Neural cell (in vitro differentiated cells): Measurements from ENCODE around the gene RCN1. TPM values are rescaled to one million over a fixed set of nuclear protein-coding genes. Genes with fewer than 3 reads are reported as not detected.

Experiments
- H2AFZ ChIP-seq: fragments of 200-600, 300-800 bp; sonication (generic), shearing (Covaris generic); 2 replicates; pipeline ENCODE4 v1.6.0; 2014; ENCODE audit warnings: low read depth, mild to moderate bottlenecking, antibody characterized with exemption, low read length, moderate library complexity
- H3F3A ChIP-seq: fragments of 200-600 bp; shearing (Covaris generic); 2 replicates; pipeline ENCODE4 v1.6.1; 2016; ENCODE audit warnings: mild to moderate bottlenecking, moderate library complexity, mixed read lengths, antibody characterized with exemption, low read length; ENCODE audit not compliant: insufficient read depth, poor library complexity, severe bottlenecking
- H3K27ac ChIP-seq: fragments of 200-600, 300-800 bp; sonication (generic), shearing (Covaris generic); 2 replicates; pipeline ENCODE4 v1.5.1; 2014; ENCODE audit warnings: mild to moderate bottlenecking, low read length, moderate library complexity
- H3K27me3 ChIP-seq: fragments of 300-800, 200-600 bp; sonication (generic), shearing (Covaris generic); 2 replicates; pipeline ENCODE4 v1.6.0; 2014; ENCODE audit warnings: mild to moderate bottlenecking, low read depth, low read length, moderate library complexity; ENCODE audit not compliant: insufficient read depth
- H3K36me3 ChIP-seq: fragments of 300-800, 200-600 bp; sonication (generic), shearing (Covaris generic); 2 replicates; pipeline ENCODE4 v1.5.1; 2014; ENCODE audit warnings: mild to moderate bottlenecking, antibody characterized with exemption, low read length, moderate library complexity; ENCODE audit not compliant: insufficient read depth
- H3K4me2 ChIP-seq: fragments of 300-800, 200-600 bp; sonication (generic), shearing (Covaris generic); 2 replicates; pipeline ENCODE4 v1.6.0; 2014; ENCODE audit warnings: mild to moderate bottlenecking, low read length
- H3K4me3 ChIP-seq: fragments of 300-800, 200-600 bp; sonication (generic), shearing (Covaris generic); 2 replicates; pipeline ENCODE4 v1.5.1; 2014; ENCODE audit warnings: mild to moderate bottlenecking, low read length, moderate library complexity
- H3K79me2 ChIP-seq: fragments of 200-600 bp; shearing (Covaris generic); replicated peaks from 2 replicates; pipeline ENCODE4 v1.6.0; 2014; ENCODE audit warnings: mild to moderate bottlenecking, low read length, moderate library complexity; ENCODE audit not compliant: insufficient read depth
- H3K9ac ChIP-seq: fragments of 300-800, 200-600 bp; sonication (generic), shearing (Covaris generic); 2 replicates; pipeline ENCODE4 v1.6.1; 2016; ENCODE audit warnings: mild to moderate bottlenecking, low read length, mixed read lengths
- H3K9me2 ChIP-seq: fragments of 200-600 bp; shearing (Covaris generic); 2 replicates; pipeline ENCODE4 v1.6.1; 2016; ENCODE audit warnings: mild to moderate bottlenecking, low read length, mixed read lengths; ENCODE audit not compliant: insufficient read depth
- H3K9me3 ChIP-seq: fragments of 200-600, 300-800 bp; sonication (generic), shearing (Covaris generic); 2 replicates; pipeline ENCODE4 v1.6.1; 2016; ENCODE audit warnings: mild to moderate bottlenecking, mixed run types, low read length, moderate library complexity, mixed read lengths
- H4K20me1 ChIP-seq: fragments of 200-600 bp; shearing (Covaris generic); 2 replicates; pipeline ENCODE4 v1.6.1; 2016; ENCODE audit warnings: mild to moderate bottlenecking, mixed run types; ENCODE audit not compliant: insufficient read depth
- EP300 ChIP-seq: fragments of 450-650 bp; conservative IDR thresholded peaks from 2 replicates; pipeline ENCODE4 v1.6.1; 2014; ENCODE audit warnings: antibody characterized with exemption, mild to moderate bottlenecking, moderate library complexity; ENCODE audit not compliant: poor library complexity, severe bottlenecking
- MXI1 ChIP-seq: fragments of 450-650 bp; conservative IDR thresholded peaks from 2 replicates; pipeline ENCODE4 v1.6.1; 2014; ENCODE audit warnings: antibody characterized with exemption, mild to moderate bottlenecking; ENCODE audit not compliant: poor library complexity, severe bottlenecking
- RAD21 ChIP-seq: fragments of 450-650 bp; conservative IDR thresholded peaks from 2 replicates; pipeline ENCODE4 v1.6.1; 2014; ENCODE audit warnings: antibody characterized with exemption, mild to moderate bottlenecking, moderate library complexity
- SMC3 ChIP-seq: fragments of 450-650 bp; conservative IDR thresholded peaks from 2 replicates; pipeline ENCODE4 v1.6.1; 2014; ENCODE audit warnings: antibody characterized with exemption, mild to moderate bottlenecking, moderate library complexity; ENCODE audit not compliant: poor library complexity
- TAF1 ChIP-seq: IDR thresholded peaks from 2 replicates; pipeline ENCODE4 v1.6.1; 2012; ENCODE audit warnings: low read depth
- polyA plus RNA-seq: library from polyadenylated mRNA; depleted of rRNA; stranded (reverse); fragments of >200 nt; gene quantifications from 2 replicates; pipeline ENCODE4 v1.2.3, GENCODE V29; 2014
- TF ChIP-seq, protein P1 (sequence below): fragments of 450-650 bp; IDR thresholded peaks from 2 replicates; pipeline ENCODE4 v1.5.1; 2014; ENCODE audit warnings: antibody characterized with exemption, mild to moderate bottlenecking, moderate library complexity; ENCODE audit not compliant: poor library complexity, severe bottlenecking
- TF ChIP-seq, protein P2 (sequence below): IDR thresholded peaks from 2 replicates; pipeline ENCODE4 v1.6.1; 2012; ENCODE audit warnings: borderline replicate concordance

The RCN1 gene
- polyA plus RNA-seq, 1 donor from 2014 or later, result 66.7 TPM

DNA sequence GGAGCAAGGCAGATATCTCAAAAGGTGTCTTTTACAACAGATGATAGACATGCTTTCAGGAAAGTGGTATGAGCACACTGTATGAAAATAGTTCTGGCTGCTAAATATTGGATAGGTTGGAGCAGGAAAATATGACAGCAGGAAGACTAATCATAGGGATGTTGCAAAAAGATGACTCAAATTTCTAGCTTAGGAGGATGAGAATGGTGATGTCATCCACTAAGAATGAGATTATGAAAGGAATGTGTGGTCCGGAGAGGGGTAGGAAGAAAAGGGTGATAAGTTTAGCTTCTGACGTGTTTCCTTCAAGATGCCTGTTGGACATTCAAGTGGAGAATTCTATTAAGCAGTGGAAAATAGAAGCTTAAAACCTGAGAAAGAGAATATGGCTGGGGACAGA is 46.4 kb downstream of the RCN1 start:
- Histone ChIP-seq H2AFZ (no peak overlapping the region), H3K9me2 (no peaks in the 10 kb centered on the region), H3K9me3 (no peaks in the 10 kb centered on the region), H3K36me3 (no peaks in the 10 kb centered on the region), H3K9ac (no peak overlapping the region), H3K27me3 (no peaks in the 10 kb centered on the region), H3K79me2 (no peaks in the 10 kb centered on the region), H3K4me2 (no peak overlapping the region), H3K27ac (no peak overlapping the region), H3F3A (no peaks in the 10 kb centered on the region), H3K4me3 (no peak overlapping the region), H4K20me1 (no peaks in the 10 kb centered on the region)
- TF ChIP-seq SMC3, result no peak
- TF ChIP-seq, protein P1, sequence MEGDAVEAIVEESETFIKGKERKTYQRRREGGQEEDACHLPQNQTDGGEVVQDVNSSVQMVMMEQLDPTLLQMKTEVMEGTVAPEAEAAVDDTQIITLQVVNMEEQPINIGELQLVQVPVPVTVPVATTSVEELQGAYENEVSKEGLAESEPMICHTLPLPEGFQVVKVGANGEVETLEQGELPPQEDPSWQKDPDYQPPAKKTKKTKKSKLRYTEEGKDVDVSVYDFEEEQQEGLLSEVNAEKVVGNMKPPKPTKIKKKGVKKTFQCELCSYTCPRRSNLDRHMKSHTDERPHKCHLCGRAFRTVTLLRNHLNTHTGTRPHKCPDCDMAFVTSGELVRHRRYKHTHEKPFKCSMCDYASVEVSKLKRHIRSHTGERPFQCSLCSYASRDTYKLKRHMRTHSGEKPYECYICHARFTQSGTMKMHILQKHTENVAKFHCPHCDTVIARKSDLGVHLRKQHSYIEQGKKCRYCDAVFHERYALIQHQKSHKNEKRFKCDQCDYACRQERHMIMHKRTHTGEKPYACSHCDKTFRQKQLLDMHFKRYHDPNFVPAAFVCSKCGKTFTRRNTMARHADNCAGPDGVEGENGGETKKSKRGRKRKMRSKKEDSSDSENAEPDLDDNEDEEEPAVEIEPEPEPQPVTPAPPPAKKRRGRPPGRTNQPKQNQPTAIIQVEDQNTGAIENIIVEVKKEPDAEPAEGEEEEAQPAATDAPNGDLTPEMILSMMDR, result no peak
- TF ChIP-seq, protein P2, sequence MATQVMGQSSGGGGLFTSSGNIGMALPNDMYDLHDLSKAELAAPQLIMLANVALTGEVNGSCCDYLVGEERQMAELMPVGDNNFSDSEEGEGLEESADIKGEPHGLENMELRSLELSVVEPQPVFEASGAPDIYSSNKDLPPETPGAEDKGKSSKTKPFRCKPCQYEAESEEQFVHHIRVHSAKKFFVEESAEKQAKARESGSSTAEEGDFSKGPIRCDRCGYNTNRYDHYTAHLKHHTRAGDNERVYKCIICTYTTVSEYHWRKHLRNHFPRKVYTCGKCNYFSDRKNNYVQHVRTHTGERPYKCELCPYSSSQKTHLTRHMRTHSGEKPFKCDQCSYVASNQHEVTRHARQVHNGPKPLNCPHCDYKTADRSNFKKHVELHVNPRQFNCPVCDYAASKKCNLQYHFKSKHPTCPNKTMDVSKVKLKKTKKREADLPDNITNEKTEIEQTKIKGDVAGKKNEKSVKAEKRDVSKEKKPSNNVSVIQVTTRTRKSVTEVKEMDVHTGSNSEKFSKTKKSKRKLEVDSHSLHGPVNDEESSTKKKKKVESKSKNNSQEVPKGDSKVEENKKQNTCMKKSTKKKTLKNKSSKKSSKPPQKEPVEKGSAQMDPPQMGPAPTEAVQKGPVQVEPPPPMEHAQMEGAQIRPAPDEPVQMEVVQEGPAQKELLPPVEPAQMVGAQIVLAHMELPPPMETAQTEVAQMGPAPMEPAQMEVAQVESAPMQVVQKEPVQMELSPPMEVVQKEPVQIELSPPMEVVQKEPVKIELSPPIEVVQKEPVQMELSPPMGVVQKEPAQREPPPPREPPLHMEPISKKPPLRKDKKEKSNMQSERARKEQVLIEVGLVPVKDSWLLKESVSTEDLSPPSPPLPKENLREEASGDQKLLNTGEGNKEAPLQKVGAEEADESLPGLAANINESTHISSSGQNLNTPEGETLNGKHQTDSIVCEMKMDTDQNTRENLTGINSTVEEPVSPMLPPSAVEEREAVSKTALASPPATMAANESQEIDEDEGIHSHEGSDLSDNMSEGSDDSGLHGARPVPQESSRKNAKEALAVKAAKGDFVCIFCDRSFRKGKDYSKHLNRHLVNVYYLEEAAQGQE, result no peak
- no peak for TF ChIP-seq EP300
- TF ChIP-seq MXI1, result no peak
- TF ChIP-seq RAD21, result no peak

DNA sequence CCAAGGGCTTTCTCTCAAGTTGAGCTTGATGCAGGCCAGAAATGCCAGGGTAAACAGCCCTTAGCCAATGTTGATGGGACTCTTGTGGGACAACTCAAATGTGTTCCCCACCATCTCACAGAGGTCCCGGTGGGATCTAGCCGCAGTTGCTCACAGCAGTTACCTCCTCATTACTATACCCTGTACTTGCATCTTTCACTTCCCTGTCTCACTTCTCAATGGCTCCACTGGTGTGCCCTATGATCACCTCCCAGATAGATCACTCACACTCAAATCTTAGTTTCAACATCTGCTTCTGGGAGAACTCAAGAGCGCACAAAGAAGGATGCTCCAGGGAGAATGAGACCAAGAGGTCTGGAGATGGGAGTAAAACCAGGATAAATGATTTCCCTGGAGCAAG is 47.0 kb downstream of the RCN1 start:
- Histone ChIP-seq H2AFZ (no peak overlapping the region), H3K9me3 (no peaks in the 10 kb centered on the region), H3K27ac (no peak overlapping the region), H3K9me2 (no peaks in the 10 kb centered on the region), H3K4me3 (no peak overlapping the region), H3K36me3 (no peaks in the 10 kb centered on the region), H3K9ac (no peak overlapping the region), H3F3A (no peaks in the 10 kb centered on the region), H3K79me2 (no peaks in the 10 kb centered on the region), H4K20me1 (no peaks in the 10 kb centered on the region), H3K4me2 (no peak overlapping the region), H3K27me3 (no peaks in the 10 kb centered on the region)
- TF ChIP-seq, protein P1, result no peak
- no peak for TF ChIP-seq RAD21
- no peak for TF ChIP-seq TAF1
